Activated CD4-positive, alpha-beta T cell treated with anti-CD3 and anti-CD28 coated beads for 4 hours (primary cell): ENCODE results near the gene DEFB132.
"Not testable (repeated sequence)": the region's sequence is repeated elsewhere in the genome, so short reads cannot be mapped to it uniquely, and the experiment has no call there.

Experiments
- DNase-seq, 2 donors: peaks; one replicate each; pipeline ENCODE4 v3.0.0-alpha.2; 2020

DEFB132 gene

GRCh38 chr20:257419-257818, at the start of gene DEFB132:
TSS of gene DEFB132 (plus strand) at chr20:257724. CDS start at chr20:257779, 55 bp downstream.
- DNase-seq, result no peak

- peak; percentile 3 to 23 for DNase-seq
Measured at GRCh38 chr20:208942-209566, 48.5 kb upstream of the DEFB132 start.

- DNase-seq, result no peak
Measured at GRCh38 chr20:210809-211502, 46.6 kb upstream of the DEFB132 start.

GRCh38 chr20:214383-214782, 43.1 kb upstream of the DEFB132 start:
- DNase-seq, result no peak

GRCh38 chr20:215796-216195, 41.7 kb upstream of the DEFB132 start:
- DNase-seq, result no peak

GRCh38 chr20:217266-217665, 40.3 kb upstream of the DEFB132 start:
- DNase-seq, result no peak

GRCh38 chr20:219290-220115, 38.0 kb upstream of the DEFB132 start:
- no peak for DNase-seq

GRCh38 chr20:221258-221830, 36.2 kb upstream of the DEFB132 start:
- DNase-seq, result no peak

GRCh38 chr20:225879-226278, 31.6 kb upstream of the DEFB132 start:
- not testable (repeated sequence) for DNase-seq

GRCh38 chr20:226958-227357, 30.6 kb upstream of the DEFB132 start, which contains the start of gene DEFB129:
TSS of gene DEFB129 (plus strand) at chr20:227258. CDS start at chr20:227289, 31 bp downstream.
- DNase-seq, result no peak

- DNase-seq, result no peak
Measured at GRCh38 chr20:227439-228105, 30.0 kb upstream of the DEFB132 start.

- no peak for DNase-seq
Measured at GRCh38 chr20:235891-236290, 21.6 kb upstream of the DEFB132 start.

- DNase-seq, result peak; percentile 23 to 26
Measured at GRCh38 chr20:237489-237888, 20.0 kb upstream of the DEFB132 start.

GRCh38 chr20:237929-238328, 19.6 kb upstream of the DEFB132 start:
- DNase-seq, result no peak

GRCh38 chr20:242905-243304, 14.6 kb upstream of the DEFB132 start:
- DNase-seq, result no peak

GRCh38 chr20:251354-251753, 6.2 kb upstream of the DEFB132 start:
- DNase-seq, result no peak

- no peak for DNase-seq
Measured at GRCh38 chr20:252801-253200, 4.7 kb upstream of the DEFB132 start.

GRCh38 chr20:253447-253846, 4.1 kb upstream of the DEFB132 start:
- not testable (repeated sequence) for DNase-seq

- no peak for DNase-seq
Measured at GRCh38 chr20:258269-258858, 840 bp downstream of the DEFB132 start.

- DNase-seq, result no peak
Measured at GRCh38 chr20:258963-259362, 1.4 kb downstream of the DEFB132 start.

GRCh38 chr20:259981-260380, 2.5 kb downstream of the DEFB132 start:
- DNase-seq, result no peak

- no peak for DNase-seq
Measured at GRCh38 chr20:263701-264100, 6.2 kb downstream of the DEFB132 start.
